ENCODE results near the gene OLFML2B.

Gene OLFML2B

DNA sequence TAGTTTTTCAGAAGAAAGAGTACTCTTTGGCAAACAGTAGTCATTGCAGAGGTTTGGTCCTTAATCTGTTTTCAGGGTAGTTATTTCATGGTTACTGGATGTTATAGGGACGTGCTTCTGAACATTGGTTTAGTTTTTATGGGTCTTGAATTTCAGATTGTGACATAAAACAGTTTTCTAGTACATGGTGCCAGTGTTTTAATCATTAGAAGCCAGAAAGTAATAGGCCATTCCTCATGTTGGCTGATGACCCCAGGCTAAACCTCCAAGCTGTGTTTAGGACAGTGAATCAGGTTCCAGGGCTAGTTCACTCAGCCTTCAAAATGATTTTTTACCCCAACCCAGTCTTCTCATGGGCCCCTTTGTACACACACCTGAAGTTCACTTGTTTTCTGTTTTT is 73.3 kb downstream of the OLFML2B start:
- no peak for FAIRE-seq

DNA sequence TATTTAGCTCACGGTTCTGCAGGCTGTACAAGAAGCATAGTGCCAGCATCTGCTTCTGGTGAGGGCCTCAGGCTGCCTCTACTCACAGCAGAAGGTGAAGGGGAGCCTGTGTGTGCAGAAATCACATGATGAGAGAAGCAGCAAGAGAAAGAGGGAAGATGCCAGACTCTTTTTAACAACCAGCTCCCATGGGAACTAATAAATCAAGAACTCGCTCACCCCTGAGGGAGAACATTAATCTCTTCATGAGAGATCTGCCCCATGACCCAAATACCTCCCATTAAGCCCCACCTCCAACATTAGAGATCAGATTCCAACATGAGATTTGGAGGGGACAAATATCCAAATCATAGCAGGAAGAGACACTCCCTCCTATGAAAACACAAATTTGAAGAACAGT is 74.1 kb downstream of the OLFML2B start:
- DNase-seq (ENCODE audit: insufficient read length, low spot score) (no peak), FAIRE-seq (no peak)

More for the DNA sequence above, 73.3 kb downstream of the OLFML2B start:
- no peak for DNase-seq (ENCODE audit: insufficient read length, low spot score)

DNA sequence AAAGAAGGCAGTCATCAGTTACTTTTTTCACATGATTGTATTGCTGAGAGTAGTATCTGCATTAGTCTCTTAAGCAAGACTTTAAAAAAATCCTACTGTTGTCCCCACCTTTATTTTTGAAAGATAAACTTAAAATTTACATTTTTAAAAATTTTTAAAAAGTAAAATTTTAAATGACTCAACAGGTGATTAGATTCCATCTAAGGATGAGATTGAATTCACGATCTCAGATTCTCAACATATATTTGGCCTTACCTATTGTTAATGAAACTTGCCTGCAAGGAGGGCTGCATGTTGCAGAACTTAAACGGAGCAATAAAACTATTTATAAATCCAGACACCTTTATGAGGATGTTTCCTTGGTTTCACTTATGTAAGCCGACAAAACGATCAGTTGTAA is 75.2 kb downstream of the OLFML2B start:
- FAIRE-seq (no peak), DNase-seq (ENCODE audit: insufficient read length, low spot score) (no peak)

DNA sequence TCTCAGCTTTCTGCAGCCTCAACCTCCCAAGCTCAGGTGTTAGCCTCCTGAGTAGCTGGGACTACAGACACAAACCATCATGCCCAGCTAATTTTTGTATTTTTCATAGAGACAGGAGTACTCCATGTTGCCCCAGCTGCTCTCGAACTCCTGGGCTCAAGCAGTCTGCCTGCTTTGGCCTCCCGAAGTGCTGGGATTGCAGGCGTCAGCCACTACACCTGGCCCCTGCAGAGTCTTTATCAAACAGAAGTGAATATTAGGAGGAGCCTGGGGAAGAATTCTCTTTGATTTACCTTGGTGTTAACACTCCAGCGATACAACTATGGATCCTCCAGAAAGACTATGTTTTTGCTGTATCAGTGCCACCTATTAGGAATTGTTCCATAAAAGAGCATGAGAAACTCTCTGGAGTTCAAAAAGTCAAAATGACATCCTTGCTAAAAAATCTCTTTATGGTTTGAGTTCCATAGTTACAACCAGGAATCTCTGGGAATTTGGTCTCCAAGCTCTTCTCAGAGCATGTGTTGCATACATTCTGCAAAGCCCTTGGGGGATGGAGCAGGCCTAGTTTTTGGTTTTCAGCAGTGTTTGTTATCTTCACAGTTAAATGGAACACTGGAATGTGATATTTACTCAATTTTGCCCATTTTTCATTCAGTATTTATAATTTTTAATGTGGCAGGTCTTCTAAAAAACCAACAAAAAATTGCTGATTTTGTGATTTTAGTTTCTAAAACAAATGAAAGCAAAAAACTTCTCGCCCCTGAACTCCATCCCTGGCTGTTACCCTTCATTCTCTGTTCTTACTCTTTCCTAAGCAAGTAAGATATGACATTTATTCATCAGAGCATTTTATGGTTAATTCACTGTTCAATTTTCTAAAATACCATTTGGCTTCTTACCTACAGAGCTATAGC is 77.3 kb downstream of the OLFML2B start:
- no peak for FAIRE-seq
- DNase-seq (ENCODE audit: insufficient read length, low spot score), result no peak

DNA sequence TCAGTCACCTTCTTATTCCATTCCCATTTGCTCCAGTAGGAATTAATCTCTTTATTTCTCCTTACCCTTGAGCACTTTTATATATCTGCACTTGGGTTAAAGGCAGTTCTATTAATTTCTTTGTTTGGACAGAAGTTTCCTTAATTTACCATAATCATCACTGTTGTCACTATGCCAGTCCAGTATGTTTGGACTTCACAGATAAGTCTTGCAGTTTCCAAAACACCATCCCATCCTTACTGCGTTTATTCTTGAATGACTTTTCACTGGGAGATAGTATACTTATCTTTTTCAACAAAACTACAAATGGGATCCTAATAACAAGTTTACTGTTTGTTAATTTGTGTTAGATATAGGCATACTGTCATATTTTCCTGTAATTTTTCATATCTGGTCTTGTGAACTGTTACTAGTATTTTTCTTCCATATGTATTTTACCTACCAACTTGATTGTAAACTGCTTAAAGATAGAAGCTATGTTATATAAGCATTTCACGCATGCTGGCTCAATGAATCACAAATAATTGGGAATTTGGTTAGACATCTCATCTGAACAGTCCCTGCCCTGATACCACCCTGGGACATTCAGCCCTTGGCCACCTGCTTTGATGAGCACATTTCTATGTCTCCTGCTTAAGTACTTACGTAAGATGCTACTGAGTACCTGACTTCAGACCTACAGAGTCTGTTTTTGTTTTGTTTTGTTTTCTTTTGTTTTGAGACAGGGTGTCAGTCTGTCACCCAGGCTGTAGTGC is 78.2 kb downstream of the OLFML2B start:
- no peak for DNase-seq (ENCODE audit: insufficient read length, low spot score)
- no peak for FAIRE-seq

DNA sequence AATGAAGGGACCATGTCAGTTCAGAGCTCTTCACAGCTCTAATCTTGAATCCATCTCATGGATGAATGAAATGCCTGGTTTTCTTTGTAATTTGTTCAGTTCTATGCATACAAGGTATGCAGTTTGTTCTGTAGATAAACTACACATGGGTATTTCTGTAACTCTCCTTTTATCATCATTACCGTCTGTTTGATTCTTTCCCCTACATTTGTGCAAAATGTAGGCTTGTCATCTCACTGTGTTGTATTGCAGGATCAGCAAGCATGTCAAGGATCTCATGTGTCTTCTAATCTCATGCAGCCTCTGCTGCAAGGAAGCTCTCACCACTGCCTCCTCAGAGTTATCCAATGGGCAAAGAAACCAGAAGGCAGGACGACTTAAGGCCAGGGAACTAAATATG is 79.3 kb downstream of the OLFML2B start:
- DNase-seq (ENCODE audit: insufficient read length, low spot score), result no peak
- no peak for FAIRE-seq

DNA sequence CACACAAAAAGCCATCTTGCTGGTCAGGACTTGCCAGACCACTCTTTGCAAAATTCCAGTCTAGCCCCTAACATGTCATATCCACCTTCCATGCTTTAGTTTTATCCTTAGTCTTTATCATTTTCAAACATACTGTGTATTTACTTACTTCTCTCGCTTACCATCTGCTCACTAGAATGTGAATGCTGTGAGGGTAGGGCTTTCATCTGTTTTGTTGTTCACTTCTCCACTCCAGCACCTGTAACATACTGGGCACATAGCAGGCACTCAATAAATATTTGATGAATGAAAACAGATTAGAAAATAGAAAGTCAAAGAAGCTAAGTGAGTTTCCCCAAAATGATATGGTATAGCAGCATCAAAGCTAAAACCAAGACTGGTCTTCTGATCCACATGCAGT is 79.9 kb downstream of the OLFML2B start:
- FAIRE-seq, result no peak
- no peak for DNase-seq (ENCODE audit: insufficient read length, low spot score)

DNA sequence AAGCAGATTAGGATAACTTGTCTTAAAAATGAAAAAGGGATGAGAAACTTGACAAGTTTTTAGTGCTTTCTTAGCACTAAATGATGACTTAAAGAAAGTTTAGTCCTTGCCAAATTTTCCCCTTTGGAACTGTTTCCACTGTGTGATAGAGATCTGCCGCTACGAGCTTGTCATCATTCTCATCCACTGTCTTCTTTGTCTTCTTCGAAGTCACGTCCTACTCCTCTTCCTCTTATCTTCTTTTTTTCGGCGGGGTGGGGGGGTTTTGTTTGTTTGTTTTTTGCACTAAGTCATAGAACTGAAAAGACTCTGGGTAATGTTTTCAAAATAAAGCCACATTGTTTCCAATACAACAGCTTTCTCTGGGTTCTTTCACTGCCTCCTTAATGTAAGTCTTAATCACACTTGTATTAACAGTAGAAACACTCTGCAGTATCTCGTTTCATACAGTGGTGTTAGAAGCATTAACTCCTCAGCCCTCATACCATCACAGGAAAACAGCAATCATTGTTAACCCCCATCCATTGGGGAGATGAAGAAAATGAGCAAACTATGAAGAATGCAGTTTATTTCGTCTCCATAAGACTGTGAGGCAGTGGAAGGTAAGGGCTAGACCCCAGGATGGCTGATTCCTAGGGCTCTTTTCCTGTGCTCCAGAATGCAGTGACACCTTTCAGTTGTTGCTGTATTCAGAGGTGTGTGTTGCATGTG is 81.8 kb downstream of the OLFML2B start:
- DNase-seq (ENCODE audit: insufficient read length, low spot score) (no peak), FAIRE-seq (no peak)

DNA sequence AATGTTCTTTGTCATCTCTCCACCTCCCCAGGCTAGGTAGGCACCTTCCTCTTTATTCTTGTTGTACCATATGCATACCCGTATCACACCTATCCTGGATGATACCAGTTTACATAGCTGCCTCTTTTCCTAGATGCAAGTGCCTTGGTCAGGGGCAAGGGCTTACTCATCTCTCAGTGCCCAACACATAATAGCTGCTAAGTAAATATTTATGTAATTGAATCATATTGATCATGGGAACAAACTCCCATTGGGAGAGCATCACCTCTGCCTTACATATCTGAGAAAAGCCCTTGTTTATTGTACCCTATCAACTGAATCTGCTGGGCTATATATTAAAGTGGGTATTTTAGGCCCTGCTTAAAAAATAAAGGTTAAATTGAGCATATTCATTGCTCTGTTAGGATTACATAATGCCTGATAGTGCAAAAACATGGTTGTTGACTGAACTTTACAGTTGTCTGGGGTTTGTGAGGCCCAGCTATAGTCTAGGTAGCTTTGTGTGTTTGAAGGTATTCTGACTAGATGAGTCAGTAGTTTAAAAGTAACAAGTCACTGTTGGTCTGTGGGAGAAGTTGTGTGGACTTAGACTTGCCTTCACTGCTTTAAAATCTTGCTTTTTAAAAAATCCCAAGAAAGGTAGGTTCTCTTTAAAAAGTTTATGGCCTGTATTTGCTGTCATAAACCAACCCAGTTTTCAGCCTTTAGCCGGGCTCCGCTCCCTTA is 82.6 kb downstream of the OLFML2B start:
- no peak for FAIRE-seq
- DNase-seq (ENCODE audit: insufficient read length, low spot score), result no peak

DNA sequence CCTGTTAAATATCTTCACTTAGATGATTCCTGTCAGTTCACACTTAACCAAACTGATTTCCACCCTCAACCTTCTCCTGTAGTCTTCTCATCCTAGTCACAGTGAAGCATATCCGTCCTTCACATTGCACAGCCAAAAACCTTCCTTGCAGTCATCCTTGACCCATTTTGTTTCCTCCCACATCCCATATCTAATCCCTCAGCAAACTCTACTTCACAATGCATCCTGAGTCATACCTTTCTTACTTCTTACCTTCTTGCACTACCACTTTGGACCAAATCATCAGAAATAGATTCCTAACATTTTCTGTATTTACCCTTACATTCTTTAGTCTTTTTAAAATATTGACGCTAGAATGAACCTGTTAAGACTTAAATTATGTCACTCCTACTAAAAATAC is 86.9 kb downstream of the OLFML2B start:
- no peak for FAIRE-seq
- no peak for DNase-seq (ENCODE audit: insufficient read length, low spot score)

DNA sequence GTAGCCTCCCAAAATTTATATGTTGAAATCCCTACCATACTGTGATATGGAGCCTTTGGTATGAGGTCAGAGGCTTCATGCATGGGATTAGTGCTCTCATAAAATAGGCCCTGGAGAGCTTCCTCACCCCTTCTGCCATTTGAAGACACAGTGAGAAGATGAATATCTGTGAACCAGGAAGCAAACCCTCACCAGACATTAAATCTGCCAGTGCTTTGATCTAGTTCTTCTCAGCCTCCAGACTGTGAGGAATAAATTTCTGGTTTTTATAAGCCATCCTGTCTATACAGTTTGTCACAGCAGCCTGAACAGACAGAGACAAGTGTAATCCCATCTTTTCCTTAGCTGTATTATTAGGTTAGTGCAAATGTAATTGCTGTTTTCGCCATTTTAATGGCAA is 88.4 kb downstream of the OLFML2B start:
- no peak for DNase-seq (ENCODE audit: insufficient read length, low spot score)
- FAIRE-seq, result no peak

DNA sequence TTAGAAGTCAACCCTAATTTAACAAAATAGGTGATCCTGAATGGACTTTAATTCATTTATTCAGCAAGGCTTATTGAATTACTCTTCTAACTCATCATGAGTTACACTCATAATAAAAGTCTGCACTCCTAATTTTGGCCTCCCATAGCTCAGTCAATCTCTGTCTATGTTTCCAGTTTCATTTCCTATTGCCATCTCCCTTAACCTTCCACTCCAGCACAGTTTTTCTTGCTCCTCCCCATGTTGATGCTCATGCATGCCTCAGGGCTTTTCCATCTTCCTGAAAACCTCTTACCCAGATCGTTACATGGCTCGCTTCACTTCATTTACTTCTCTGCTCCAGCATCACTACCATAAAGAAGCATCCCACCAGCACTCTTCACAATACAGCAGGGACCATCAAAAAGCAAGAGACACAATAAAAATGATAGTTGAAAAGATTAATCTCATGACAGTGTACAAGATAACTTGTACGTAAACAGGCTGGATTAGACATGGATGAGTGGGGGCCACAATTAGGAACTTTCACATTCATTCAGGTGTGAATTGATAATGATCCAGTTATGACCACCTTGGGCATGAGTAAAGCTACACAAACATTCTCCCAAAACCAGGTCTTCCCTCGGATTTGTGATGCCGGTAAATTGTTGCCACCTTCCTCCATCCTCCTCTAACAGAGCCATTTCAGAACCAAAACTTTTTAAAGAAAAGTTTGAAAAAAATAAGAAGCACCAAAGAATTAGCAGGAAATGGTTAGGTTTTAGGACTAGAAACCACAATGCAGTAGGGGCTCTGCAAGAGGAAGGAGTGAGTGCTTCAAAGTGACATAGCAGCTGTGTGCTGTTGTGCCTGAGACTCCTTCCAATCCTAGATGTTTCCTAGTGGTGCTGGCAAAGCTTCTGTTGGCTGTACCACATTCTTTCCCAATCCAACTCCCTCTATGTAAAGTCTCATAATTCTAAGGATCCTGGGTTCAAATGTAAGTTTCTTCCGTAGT is 89.8 kb downstream of the OLFML2B start:
- DNase-seq (ENCODE audit: insufficient read length, low spot score), result no peak
- FAIRE-seq, result no peak
